GM19023 (cell line): Measurements from ENCODE around the gene GNGT2.
"Not testable (repeated sequence)": the region's sequence is repeated elsewhere in the genome, so short reads cannot be mapped to it uniquely, and the experiment has no call there.

Experiments
- ATAC-seq: cut with Tn5 transposase; IDR thresholded peaks from one replicate; pipeline ENCODE4 v1.9.1; 2021; ENCODE audit warnings: mild to moderate bottlenecking, moderate library complexity; ENCODE audit not compliant: unreplicated experiment

GNGT2 gene

GRCh38 chr17:49180998-49181635 lies 29.3 kb downstream of the GNGT2 start:
- ATAC-seq, result no peak

- no peak for ATAC-seq
Measured at GRCh38 chr17:49180303-49180702, 30.1 kb downstream of the GNGT2 start.

GRCh38 chr17:49175978-49176377 lies 34.4 kb downstream of the GNGT2 start:
- not testable (repeated sequence) for ATAC-seq

GRCh38 chr17:49170711-49171110 lies 39.7 kb downstream of the GNGT2 start:
- not testable (repeated sequence) for ATAC-seq

GRCh38 chr17:49170216-49170615 lies 40.2 kb downstream of the GNGT2 start:
- ATAC-seq, result no peak

GRCh38 chr17:49168706-49169105 lies 41.7 kb downstream of the GNGT2 start:
- ATAC-seq, result no peak

- no peak for ATAC-seq
Measured at GRCh38 chr17:49165143-49165542, 45.2 kb downstream of the GNGT2 start.

- ATAC-seq, result no peak
Measured at GRCh38 chr17:49162866-49163265, 47.5 kb downstream of the GNGT2 start.

GRCh38 chr17:49157784-49158183 lies 52.6 kb downstream of the GNGT2 start:
- no peak for ATAC-seq

- no peak for ATAC-seq
Measured at GRCh38 chr17:49156256-49156655, 54.1 kb downstream of the GNGT2 start.
